Breast epithelium (tissue), 3 donors: ENCODE results near the gene FBXL7.

Experiments used
- POLR2A ChIP-seq: fragments of 450-650 bp; IDR thresholded peaks from one replicate; pipeline ENCODE4 v1.6.1; 2016; ENCODE audit warnings: antibody characterized with exemption, mild to moderate bottlenecking, moderate library complexity
- POLR2AphosphoS5 ChIP-seq, 3 donors: sonication (generic); formaldehyde crosslinking; IDR thresholded peaks; one replicate each; pipeline ENCODE4 v1.6.1; 2017; ENCODE audit warnings: antibody characterized with exemption in 3 of 3
- TF ChIP-seq, protein P1 (sequence below), 3 donors: fragments of 450-650 bp; IDR thresholded peaks; one replicate each; pipeline ENCODE4 v1.5.1; 2016 to 2017; ENCODE audit warnings: antibody characterized with exemption in 3 of 3, mild to moderate bottlenecking in 3 of 3, moderate library complexity in 3 of 3

DNA sequence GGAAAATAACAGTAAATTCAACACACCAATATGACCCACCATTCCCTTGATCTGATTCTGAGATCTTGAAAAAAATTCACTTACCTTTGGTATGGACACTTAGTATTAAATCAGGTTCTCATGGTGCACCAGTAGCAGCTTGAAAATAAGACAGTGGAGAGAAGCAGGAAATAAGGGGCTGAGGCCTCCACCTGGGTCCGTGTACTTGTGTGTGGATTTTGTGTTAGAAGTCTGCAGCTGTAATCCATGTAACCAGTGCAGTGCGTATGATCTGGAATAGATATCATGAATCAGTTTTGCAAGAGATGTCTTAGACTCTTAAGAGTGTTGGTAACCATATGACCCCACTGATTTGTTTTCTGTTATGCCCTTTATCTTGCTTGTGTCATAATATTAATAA, 107.1 kb downstream of the FBXL7 start:
- TF ChIP-seq, protein P1, sequence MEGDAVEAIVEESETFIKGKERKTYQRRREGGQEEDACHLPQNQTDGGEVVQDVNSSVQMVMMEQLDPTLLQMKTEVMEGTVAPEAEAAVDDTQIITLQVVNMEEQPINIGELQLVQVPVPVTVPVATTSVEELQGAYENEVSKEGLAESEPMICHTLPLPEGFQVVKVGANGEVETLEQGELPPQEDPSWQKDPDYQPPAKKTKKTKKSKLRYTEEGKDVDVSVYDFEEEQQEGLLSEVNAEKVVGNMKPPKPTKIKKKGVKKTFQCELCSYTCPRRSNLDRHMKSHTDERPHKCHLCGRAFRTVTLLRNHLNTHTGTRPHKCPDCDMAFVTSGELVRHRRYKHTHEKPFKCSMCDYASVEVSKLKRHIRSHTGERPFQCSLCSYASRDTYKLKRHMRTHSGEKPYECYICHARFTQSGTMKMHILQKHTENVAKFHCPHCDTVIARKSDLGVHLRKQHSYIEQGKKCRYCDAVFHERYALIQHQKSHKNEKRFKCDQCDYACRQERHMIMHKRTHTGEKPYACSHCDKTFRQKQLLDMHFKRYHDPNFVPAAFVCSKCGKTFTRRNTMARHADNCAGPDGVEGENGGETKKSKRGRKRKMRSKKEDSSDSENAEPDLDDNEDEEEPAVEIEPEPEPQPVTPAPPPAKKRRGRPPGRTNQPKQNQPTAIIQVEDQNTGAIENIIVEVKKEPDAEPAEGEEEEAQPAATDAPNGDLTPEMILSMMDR (IDR thresholded peaks at IDR 0.05), result no peak
- TF ChIP-seq POLR2AphosphoS5 (IDR thresholded peaks at IDR 0.05) (no peak), POLR2A (no peak)
